Esophagus squamous epithelium (tissue), 4 donors: ENCODE results near the gene MPIG6B.

Source experiments
- CTCF ChIP-seq, 6 experiments: fragments of 450-650 bp in 4 of 6; fragments of 200-600 bp in 2 of 6; sonication (generic) in 2 of 6; IDR thresholded peaks; one replicate each; pipeline ENCODE4 v1.5.1; 2016 to 2019; ENCODE audit warnings: antibody characterized with exemption in 6 of 6, mild to moderate bottlenecking in 4 of 6, moderate library complexity in 4 of 6
- POLR2A ChIP-seq, 4 donors: fragments of 450-650 bp; IDR thresholded peaks; one replicate each; pipeline ENCODE4 v1.6.1; 2017; ENCODE audit warnings: antibody characterized with exemption in 4 of 4, mild to moderate bottlenecking in 4 of 4, moderate library complexity in 3 of 4

DNA sequence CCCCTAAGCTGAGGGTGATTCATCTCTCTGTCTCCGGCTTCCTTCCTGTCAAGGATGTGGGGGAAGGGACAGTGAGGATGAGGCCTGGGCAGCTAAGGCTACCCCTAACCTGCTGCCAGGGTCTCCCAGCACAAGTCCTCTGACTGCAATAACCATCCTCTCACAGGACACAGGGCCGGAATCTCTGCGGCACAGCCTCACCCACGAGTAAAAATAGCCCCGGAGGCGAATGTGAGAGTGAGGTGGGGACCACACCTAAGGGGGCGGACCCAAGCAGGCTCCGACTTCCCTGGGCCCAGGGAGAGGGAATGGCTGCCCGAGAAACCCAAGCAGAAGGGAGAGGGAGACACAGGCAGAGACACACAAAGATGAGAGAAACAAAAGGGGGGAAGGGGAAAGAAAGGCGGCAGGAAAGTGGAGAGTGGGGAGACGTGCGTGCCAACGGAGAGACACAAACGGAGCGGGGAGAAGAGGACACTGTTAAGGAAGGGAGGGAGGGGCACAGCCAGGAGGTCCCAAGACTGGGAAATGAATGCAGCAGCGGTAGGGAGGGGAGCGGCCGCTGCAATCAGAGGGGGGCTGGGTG, 11.7 kb downstream of the MPIG6B start:
- TF ChIP-seq CTCF (IDR thresholded peaks at IDR 0.05) (no peak), POLR2A (IDR thresholded peaks at IDR 0.05) (peak in 2 of 4 donors; percentile 43 to 72)
